Measurements from ENCODE around the gene CES3.

The CES3 gene

GRCh38 chr16:66931665-66932064 lies 29.4 kb upstream of the CES3 start:
- Histone ChIP-seq H2BK5ac (ENCODE audit: low read depth, low read length, poor library complexity, severe bottlenecking) (no peak overlapping the region), H3K23ac (ENCODE audit: low read length in 2 of 2) (no peak overlapping the region), H2AK5ac (ENCODE audit: low read length, severe bottlenecking) (no peak overlapping the region), H4K91ac (ENCODE audit: low read length) (no peak overlapping the region), H3K4me2 (ENCODE audit: low read length, poor library complexity, severe bottlenecking) (no peak overlapping the region), H2BK12ac (ENCODE audit: low read length in 2 of 2) (no peak overlapping the region), H3K4ac (ENCODE audit: low read depth in 1 of 2, low read length in 2 of 2) (no peak overlapping the region), H3K18ac (ENCODE audit: low read depth in 1 of 2, low read length in 2 of 2) (no peak overlapping the region), H3K36me3 (ENCODE audit: control insufficient read depth in 1 of 2, insufficient read depth in 2 of 2, low read depth in 1 of 2, low read length in 2 of 2) (peaks cover 14 to 15% of the 10 kb centered on the region in 2 experiments), H3K14ac (ENCODE audit: low read length in 2 of 2) (no peak overlapping the region), H3K79me1 (replicated peaks; ENCODE audit: low read length, poor library complexity, severe bottlenecking) (peaks cover 16% of the 10 kb centered on the region), H2BK120ac (ENCODE audit: low read depth, low read length) (no peak overlapping the region), H3K27me3 (ENCODE audit: control insufficient read depth in 1 of 2, insufficient read depth in 1 of 2, low read length in 2 of 2) (no peaks in the 10 kb centered on the region), H3K9me3 (ENCODE audit: control insufficient read depth, low read length) (no peaks in the 10 kb centered on the region), H2AFZ (ENCODE audit: low read depth, low read length) (no peak overlapping the region), H4K8ac (ENCODE audit: low read length) (no peak overlapping the region), H2BK15ac (ENCODE audit: low read depth, poor library complexity, severe bottlenecking) (no peak overlapping the region), H3K4me1 (ENCODE audit: control insufficient read depth, insufficient read depth, low read depth, low read length) (peaks cover 47% of the 10 kb centered on the region), H3K9ac (ENCODE audit: low read length) (no peak overlapping the region), H3K27ac (ENCODE audit: low read length, poor library complexity, severe bottlenecking) (no peak overlapping the region), H3K4me3 (ENCODE audit: insufficient read depth in 1 of 2, low read depth in 1 of 2, low read length in 2 of 2) (no peak overlapping the region)
- DNase-seq = no peak
- 96% methylated on average over 2 of the region's 2 CpGs for WGBS

- no peak overlapping the region for H2BK120ac ChIP-seq (ENCODE audit: low read depth, low read length)
- no peak overlapping the region for H3K14ac ChIP-seq (ENCODE audit: low read length in 2 of 2)
- H2BK12ac ChIP-seq (ENCODE audit: low read length in 2 of 2) = no peak overlapping the region
- no peaks in the 10 kb centered on the region for H3K27me3 ChIP-seq (ENCODE audit: control insufficient read depth in 1 of 2, insufficient read depth in 1 of 2, low read length in 2 of 2)
- H3K36me3 ChIP-seq (ENCODE audit: control insufficient read depth in 1 of 2, insufficient read depth in 2 of 2, low read depth in 1 of 2, low read length in 2 of 2) = peaks cover 14 to 18% of the 10 kb centered on the region in 2 experiments
- no peak for DNase-seq
- H3K4me3 ChIP-seq (ENCODE audit: insufficient read depth in 1 of 2, low read depth in 1 of 2, low read length in 2 of 2) = no peak overlapping the region
- H2BK15ac ChIP-seq (ENCODE audit: low read depth, poor library complexity, severe bottlenecking) = no peak overlapping the region
- H2AFZ ChIP-seq (ENCODE audit: low read depth, low read length) = no peak overlapping the region
- no peak overlapping the region for H3K9ac ChIP-seq (ENCODE audit: low read length)
- no peak overlapping the region for H2BK5ac ChIP-seq (ENCODE audit: low read depth, low read length, poor library complexity, severe bottlenecking)
- no peak overlapping the region for H3K4ac ChIP-seq (ENCODE audit: low read depth in 1 of 2, low read length in 2 of 2)
- no peak overlapping the region for H3K23ac ChIP-seq (ENCODE audit: low read length in 2 of 2)
- peaks cover 43% of the 10 kb centered on the region for H3K4me1 ChIP-seq (ENCODE audit: control insufficient read depth, insufficient read depth, low read depth, low read length)
- H2AK5ac ChIP-seq (ENCODE audit: low read length, severe bottlenecking) = no peak overlapping the region
- no peak overlapping the region for H4K91ac ChIP-seq (ENCODE audit: low read length)
- H4K8ac ChIP-seq (ENCODE audit: low read length) = no peak overlapping the region
- H3K4me2 ChIP-seq (ENCODE audit: low read length, poor library complexity, severe bottlenecking) = no peak overlapping the region
- 95% methylated on average over 4 of the region's 4 CpGs for WGBS
- H3K9me3 ChIP-seq (ENCODE audit: control insufficient read depth, low read length) = no peaks in the 10 kb centered on the region
- H3K79me1 ChIP-seq (replicated peaks; ENCODE audit: low read length, poor library complexity, severe bottlenecking) = peaks cover 16% of the 10 kb centered on the region
- no peak overlapping the region for H3K18ac ChIP-seq (ENCODE audit: low read depth in 1 of 2, low read length in 2 of 2)
- no peak overlapping the region for H3K27ac ChIP-seq (ENCODE audit: low read length, poor library complexity, severe bottlenecking)
Measured at GRCh38 chr16:66932076-66932475, 29.0 kb upstream of the CES3 start.

DNA sequence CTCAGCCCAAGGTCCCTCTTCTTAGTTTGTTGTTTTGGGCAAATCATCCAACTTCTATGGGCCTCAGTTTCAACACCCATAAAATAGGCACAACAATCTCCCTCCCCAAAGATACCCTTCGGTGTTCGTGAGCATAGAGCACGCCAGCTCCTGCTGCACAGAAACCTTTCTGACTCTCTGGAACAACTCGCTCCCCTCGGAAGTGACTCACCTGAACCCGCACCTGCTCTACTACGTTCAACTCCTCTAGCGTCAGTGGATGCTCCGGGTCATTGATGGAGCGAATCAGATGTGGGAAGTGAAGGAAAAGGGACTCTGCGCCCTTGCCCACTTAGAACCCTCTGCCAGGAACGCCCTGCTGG lies 27.3 kb upstream of the CES3 start:
- Histone ChIP-seq H2BK5ac (ENCODE audit: low read depth, low read length, poor library complexity, severe bottlenecking) (peak overlapping the region; percentile 15), H3K9me3 (ENCODE audit: control insufficient read depth, low read length) (no peaks in the 10 kb centered on the region), H3K18ac (ENCODE audit: low read depth in 1 of 2, low read length in 2 of 2) (peak overlapping the region; percentile 86 to 98), H3K4me2 (ENCODE audit: low read length, poor library complexity, severe bottlenecking) (peak overlapping the region; percentile 65), H3K36me3 (ENCODE audit: control insufficient read depth in 1 of 2, insufficient read depth in 2 of 2, low read depth in 1 of 2, low read length in 2 of 2) (peaks cover 26 to 35% of the 10 kb centered on the region in 2 experiments), H4K8ac (ENCODE audit: low read length) (peak overlapping the region; percentile 96), H3K79me1 (replicated peaks; ENCODE audit: low read length, poor library complexity, severe bottlenecking) (peaks cover 27% of the 10 kb centered on the region), H3K4me1 (ENCODE audit: control insufficient read depth, insufficient read depth, low read depth, low read length) (peaks cover 29% of the 10 kb centered on the region), H3K27ac (ENCODE audit: low read length, poor library complexity, severe bottlenecking) (peak overlapping the region; percentile 40), H3K9ac (ENCODE audit: low read length) (peak overlapping the region; percentile 100), H3K27me3 (ENCODE audit: control insufficient read depth in 1 of 2, insufficient read depth in 1 of 2, low read length in 2 of 2) (no peaks in the 10 kb centered on the region), H2AFZ (ENCODE audit: low read depth, low read length) (peak overlapping the region; percentile 67), H3K4me3 (ENCODE audit: insufficient read depth in 1 of 2, low read depth in 1 of 2, low read length in 2 of 2) (peak overlapping the region; percentile 94 to 99), H3K4ac (ENCODE audit: low read depth in 1 of 2, low read length in 2 of 2) (peak overlapping the region; percentile 57 to 95), H3K23ac (ENCODE audit: low read length in 2 of 2) (peak overlapping the region in 1 of 2 experiments; percentile 34), H2BK120ac (ENCODE audit: low read depth, low read length) (peak overlapping the region; percentile 69), H4K91ac (ENCODE audit: low read length) (peak overlapping the region; percentile 94), H2BK15ac (ENCODE audit: low read depth, poor library complexity, severe bottlenecking) (peak overlapping the region; percentile 71), H3K14ac (ENCODE audit: low read length in 2 of 2) (peak overlapping the region in 1 of 2 experiments; percentile 87), H2AK5ac (ENCODE audit: low read length, severe bottlenecking) (peak overlapping the region; percentile 68), H2BK12ac (ENCODE audit: low read length in 2 of 2) (peak overlapping the region in 1 of 2 experiments; percentile 24)
- DNase-seq = no peak
- 4% methylated on average over 9 of the region's 12 CpGs for WGBS

DNA sequence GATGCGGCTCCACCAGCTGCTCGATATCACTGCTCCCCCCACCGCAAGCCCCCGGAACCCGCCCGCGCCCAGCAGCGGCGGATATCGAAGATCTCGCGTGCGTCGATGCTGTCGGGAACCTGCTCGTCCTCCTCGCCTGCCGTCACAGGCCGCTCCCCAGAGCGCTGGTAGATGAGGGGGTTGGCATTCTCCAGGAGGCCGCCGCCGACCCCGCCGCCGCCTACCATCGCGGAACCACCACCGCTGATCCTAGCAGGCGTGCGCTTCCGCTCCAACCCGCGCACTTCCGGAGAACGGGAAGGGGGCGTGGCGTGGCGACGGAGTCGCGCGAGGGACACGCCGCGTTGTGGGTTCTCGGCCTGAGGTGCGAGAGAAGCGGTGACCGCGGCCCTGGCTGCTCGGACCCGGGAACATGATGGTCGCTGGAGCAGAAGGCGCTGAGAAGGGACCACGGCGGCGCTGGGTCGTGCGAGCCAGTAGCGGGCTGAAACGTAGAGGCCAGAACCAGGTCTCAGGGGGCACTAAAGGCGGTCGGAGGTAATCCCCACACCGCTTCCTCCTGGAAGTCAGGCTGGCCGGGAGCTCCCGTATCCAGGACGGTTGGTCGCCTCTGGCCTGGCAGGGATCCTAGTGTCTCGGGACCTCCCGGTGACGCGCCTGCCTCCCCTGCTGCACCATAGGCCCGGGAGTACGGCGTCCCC lies 26.8 kb upstream of the CES3 start, which contains the start of gene CIAO2B:
Gene CIAO2B, minus strand, starts transcription at position 265 of the 701 bp plus-strand sequence. Its CDS starts 38 bp downstream, at position 227.
- Histone ChIP-seq H3K14ac (ENCODE audit: low read length in 2 of 2) (peak within 1 kb of the TSS in 1 of 2 experiments; percentile 98), H3K9ac (ENCODE audit: low read length) (peak within 1 kb of the TSS; percentile 100), H4K8ac (ENCODE audit: low read length) (peak within 1 kb of the TSS; percentile 96), H3K27me3 (ENCODE audit: control insufficient read depth in 1 of 2, insufficient read depth in 1 of 2, low read length in 2 of 2) (no peaks in the 10 kb centered on the region), H2BK15ac (ENCODE audit: low read depth, poor library complexity, severe bottlenecking) (peak within 1 kb of the TSS; percentile 71), H3K23ac (ENCODE audit: low read length in 2 of 2) (peak within 1 kb of the TSS in 1 of 2 experiments; percentile 70), H3K9me3 (ENCODE audit: control insufficient read depth, low read length) (no peaks in the 10 kb centered on the region), H2BK5ac (ENCODE audit: low read depth, low read length, poor library complexity, severe bottlenecking) (peak within 1 kb of the TSS; percentile 15), H3K4ac (ENCODE audit: low read depth in 1 of 2, low read length in 2 of 2) (peak within 1 kb of the TSS; percentile 95 to 96), H3K27ac (ENCODE audit: low read length, poor library complexity, severe bottlenecking) (peak within 1 kb of the TSS; percentile 74), H3K18ac (ENCODE audit: low read depth in 1 of 2, low read length in 2 of 2) (peak within 1 kb of the TSS; percentile 98), H3K4me1 (ENCODE audit: control insufficient read depth, insufficient read depth, low read depth, low read length) (peaks cover 29% of the 10 kb centered on the region), H3K79me1 (replicated peaks; ENCODE audit: low read length, poor library complexity, severe bottlenecking) (peaks cover 32% of the 10 kb centered on the region), H3K4me2 (ENCODE audit: low read length, poor library complexity, severe bottlenecking) (peak within 1 kb of the TSS; percentile 65), H2AK5ac (ENCODE audit: low read length, severe bottlenecking) (peak within 1 kb of the TSS; percentile 68), H4K91ac (ENCODE audit: low read length) (peak within 1 kb of the TSS; percentile 94), H2BK120ac (ENCODE audit: low read depth, low read length) (peak within 1 kb of the TSS; percentile 69), H2AFZ (ENCODE audit: low read depth, low read length) (peak within 1 kb of the TSS; percentile 67), H3K36me3 (ENCODE audit: control insufficient read depth in 1 of 2, insufficient read depth in 2 of 2, low read depth in 1 of 2, low read length in 2 of 2) (peaks cover 31 to 40% of the 10 kb centered on the region in 2 experiments), H2BK12ac (ENCODE audit: low read length in 2 of 2) (peak within 1 kb of the TSS in 1 of 2 experiments; percentile 83), H3K4me3 (ENCODE audit: insufficient read depth in 1 of 2, low read depth in 1 of 2, low read length in 2 of 2) (peak within 1 kb of the TSS; percentile 94 to 99)
- under 1% methylated on average over 58 of the region's 76 CpGs for WGBS
- peak; percentile 89 for DNase-seq
